ENCODE data around the gene ALG6. TPM values are rescaled to one million over a fixed set of nuclear protein-coding genes. Genes with fewer than 3 reads are reported as not detected.

Gene ALG6
- total RNA-seq, 1 experiment from 2014 or later = 5.4 TPM

DNA sequence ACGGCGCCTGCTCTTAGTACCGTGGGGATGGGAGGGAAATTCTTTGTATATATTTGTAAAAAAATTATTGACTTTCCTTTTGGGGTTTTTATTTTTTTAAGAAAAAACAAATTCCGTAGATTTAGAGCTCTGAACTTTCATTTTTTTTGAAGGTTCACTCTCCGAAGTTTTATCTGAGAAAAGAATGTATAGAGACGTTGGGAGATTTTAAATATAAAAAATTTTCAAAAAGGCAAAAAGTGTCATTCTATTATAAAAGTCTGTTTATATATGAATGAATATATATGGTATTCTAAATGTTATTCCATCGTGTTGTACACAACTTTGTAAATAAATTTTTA is 42.7 kb upstream of the ALG6 start:
- ChIA-PET CTCF (interaction anchor here (0.6 kb wide), 1 partner anchor 742 kb away, joined by 3 read pairs; no protein-coding TSS in a partner anchor), POLR2A (no interaction called here)
- DNase-seq (ENCODE audit: unreplicated experiment) = no peak
- no peaks in the 10 kb centered on the region for H3K27me3 Mint-ChIP-seq (ENCODE audit: insufficient read depth, unreplicated experiment)
- no peaks in the 10 kb centered on the region for H3K36me3 Mint-ChIP-seq (ENCODE audit: insufficient read depth, unreplicated experiment)
- TF ChIP-seq, protein P1, sequence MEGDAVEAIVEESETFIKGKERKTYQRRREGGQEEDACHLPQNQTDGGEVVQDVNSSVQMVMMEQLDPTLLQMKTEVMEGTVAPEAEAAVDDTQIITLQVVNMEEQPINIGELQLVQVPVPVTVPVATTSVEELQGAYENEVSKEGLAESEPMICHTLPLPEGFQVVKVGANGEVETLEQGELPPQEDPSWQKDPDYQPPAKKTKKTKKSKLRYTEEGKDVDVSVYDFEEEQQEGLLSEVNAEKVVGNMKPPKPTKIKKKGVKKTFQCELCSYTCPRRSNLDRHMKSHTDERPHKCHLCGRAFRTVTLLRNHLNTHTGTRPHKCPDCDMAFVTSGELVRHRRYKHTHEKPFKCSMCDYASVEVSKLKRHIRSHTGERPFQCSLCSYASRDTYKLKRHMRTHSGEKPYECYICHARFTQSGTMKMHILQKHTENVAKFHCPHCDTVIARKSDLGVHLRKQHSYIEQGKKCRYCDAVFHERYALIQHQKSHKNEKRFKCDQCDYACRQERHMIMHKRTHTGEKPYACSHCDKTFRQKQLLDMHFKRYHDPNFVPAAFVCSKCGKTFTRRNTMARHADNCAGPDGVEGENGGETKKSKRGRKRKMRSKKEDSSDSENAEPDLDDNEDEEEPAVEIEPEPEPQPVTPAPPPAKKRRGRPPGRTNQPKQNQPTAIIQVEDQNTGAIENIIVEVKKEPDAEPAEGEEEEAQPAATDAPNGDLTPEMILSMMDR (IDR thresholded peaks at IDR 0.05; ENCODE audit: unreplicated experiment) = no peak
- H3K9me3 Mint-ChIP-seq (ENCODE audit: unreplicated experiment) = no peaks in the 10 kb centered on the region
- no TSS peak for BruUV-seq (replicated peaks)
- no peak overlapping the region for H3K27ac Mint-ChIP-seq (ENCODE audit: low read depth, unreplicated experiment)
- intact Hi-C loops (cut with micrococcal nuclease) = loop anchor here (5.0 kb wide), 1 partner anchor 198 kb away; the partner anchor contains the start of genes EFCAB7 and ITGB3BP
- no peaks in the 10 kb centered on the region for H3K4me1 Mint-ChIP-seq (ENCODE audit: insufficient read depth, unreplicated experiment)
- H3K4me3 Mint-ChIP-seq (ENCODE audit: unreplicated experiment) = no peak overlapping the region

DNA sequence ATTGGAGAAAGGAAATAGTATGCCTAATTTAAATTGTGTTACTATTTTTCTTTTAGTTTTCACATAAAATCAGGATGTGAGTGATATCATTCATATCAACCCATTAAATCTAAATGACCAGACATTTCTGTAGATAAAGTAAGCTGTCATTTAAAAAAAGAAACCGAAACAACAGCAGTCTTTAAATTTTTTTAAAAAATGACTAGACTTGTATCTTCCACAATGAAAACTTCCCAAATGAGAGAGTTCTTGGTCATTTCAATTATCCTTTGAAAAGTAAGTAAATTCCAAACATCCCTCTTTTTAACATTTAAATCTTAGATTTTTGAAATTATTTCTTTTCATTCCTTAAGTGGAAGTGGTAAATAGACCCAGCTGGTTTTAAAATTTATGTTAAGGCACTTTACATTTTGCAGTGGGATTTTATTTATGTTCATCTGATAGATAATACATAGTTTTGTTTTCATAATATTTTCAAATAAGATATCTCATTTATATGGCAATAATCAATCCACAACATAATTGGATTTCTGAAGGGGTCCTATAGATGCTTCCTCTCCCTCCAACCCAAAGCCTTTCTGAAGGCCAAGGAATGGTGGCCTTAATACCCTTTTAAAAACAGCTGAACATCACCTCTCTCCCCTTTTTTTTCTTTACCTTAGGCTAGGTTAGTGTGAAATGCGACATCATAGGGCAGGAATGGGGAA is 42.0 kb upstream of the ALG6 start:
- BruUV-seq (replicated peaks) = no TSS peak
- TF ChIP-seq, protein P1 (IDR thresholded peaks at IDR 0.05; ENCODE audit: unreplicated experiment) = no peak

DNA sequence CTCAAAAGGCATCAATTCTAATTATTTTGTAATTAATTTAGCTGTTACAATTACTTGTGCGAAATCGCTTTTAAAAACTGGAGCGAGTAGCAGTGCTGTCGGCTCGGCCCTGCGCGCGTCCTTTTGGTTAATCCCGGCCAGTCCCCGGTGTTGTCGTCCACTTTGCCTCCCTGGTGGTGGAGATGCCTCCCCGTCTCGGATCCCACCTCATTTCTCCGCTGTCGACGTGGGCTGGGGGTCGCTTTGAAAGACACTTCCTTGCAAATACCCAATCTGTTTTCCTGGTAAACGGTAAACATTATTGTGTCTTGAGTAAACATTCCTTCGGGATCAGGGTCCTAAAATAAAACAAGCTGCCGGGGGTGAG is 41.3 kb upstream of the ALG6 start:
- POLR2A ChIA-PET = interaction anchor here (0.6 kb wide), 1 partner anchor 35 kb away, joined by 3 read pairs; no protein-coding TSS in a partner anchor
- Mint-ChIP-seq H3K9me3 (ENCODE audit: unreplicated experiment) (no peaks in the 10 kb centered on the region), H3K27ac (ENCODE audit: low read depth, unreplicated experiment) (no peak overlapping the region), H3K27me3 (ENCODE audit: insufficient read depth, unreplicated experiment) (peaks cover 10% of the 10 kb centered on the region), H3K4me1 (ENCODE audit: insufficient read depth, unreplicated experiment) (no peaks in the 10 kb centered on the region), H3K4me3 (ENCODE audit: unreplicated experiment) (no peak overlapping the region), H3K36me3 (ENCODE audit: insufficient read depth, unreplicated experiment) (no peaks in the 10 kb centered on the region)
- no peak for DNase-seq (ENCODE audit: unreplicated experiment)
- BruUV-seq (replicated peaks) = no TSS peak
- CTCF ChIA-PET = interaction anchor here (0.6 to 1.4 kb wide), 11 partner anchors 12 to 910 kb away, joined by 3 to 7 read pairs (median 4); no protein-coding TSS in a partner anchor
- intact Hi-C loops (cut with micrococcal nuclease) = loop anchor here (5.0 kb wide), 1 partner anchor 196 kb away; the partner anchor contains the start of genes EFCAB7 and ITGB3BP
- TF ChIP-seq, protein P1 (IDR thresholded peaks at IDR 0.05; ENCODE audit: unreplicated experiment) = no peak

More for the DNA sequence above, 42.0 kb upstream of the ALG6 start:
- H3K4me1 Mint-ChIP-seq (ENCODE audit: insufficient read depth, unreplicated experiment) = no peaks in the 10 kb centered on the region
- H3K9me3 Mint-ChIP-seq (ENCODE audit: unreplicated experiment) = no peaks in the 10 kb centered on the region
- no peak for DNase-seq (ENCODE audit: unreplicated experiment)
- POLR2A ChIA-PET = no interaction called here
- H3K4me3 Mint-ChIP-seq (ENCODE audit: unreplicated experiment) = no peak overlapping the region
- H3K36me3 Mint-ChIP-seq (ENCODE audit: insufficient read depth, unreplicated experiment) = no peaks in the 10 kb centered on the region
- CTCF ChIA-PET = interaction anchor here (0.5 to 1.2 kb wide), 7 partner anchors 11 to 910 kb away, joined by 3 to 5 read pairs (median 3); no protein-coding TSS in a partner anchor
- H3K27me3 Mint-ChIP-seq (ENCODE audit: insufficient read depth, unreplicated experiment) = peaks cover 3% of the 10 kb centered on the region
- no peak overlapping the region for H3K27ac Mint-ChIP-seq (ENCODE audit: low read depth, unreplicated experiment)
- intact Hi-C loops (cut with micrococcal nuclease) = loop anchor here (5.0 kb wide), 1 partner anchor 197 kb away; the partner anchor contains the start of genes EFCAB7 and ITGB3BP
